HG02678 (cell line): ENCODE data around the gene ZNF611.
"Not testable (repeated sequence)": the region's sequence is repeated elsewhere in the genome, so short reads cannot be mapped to it uniquely, and the experiment has no call there.

ENCODE experiments used
- ATAC-seq: cut with Tn5 transposase; IDR thresholded peaks from one replicate; pipeline ENCODE4 v1.9.1; 2021; ENCODE audit warnings: mild to moderate bottlenecking, moderate library complexity; ENCODE audit not compliant: unreplicated experiment

The ZNF611 gene

DNA sequence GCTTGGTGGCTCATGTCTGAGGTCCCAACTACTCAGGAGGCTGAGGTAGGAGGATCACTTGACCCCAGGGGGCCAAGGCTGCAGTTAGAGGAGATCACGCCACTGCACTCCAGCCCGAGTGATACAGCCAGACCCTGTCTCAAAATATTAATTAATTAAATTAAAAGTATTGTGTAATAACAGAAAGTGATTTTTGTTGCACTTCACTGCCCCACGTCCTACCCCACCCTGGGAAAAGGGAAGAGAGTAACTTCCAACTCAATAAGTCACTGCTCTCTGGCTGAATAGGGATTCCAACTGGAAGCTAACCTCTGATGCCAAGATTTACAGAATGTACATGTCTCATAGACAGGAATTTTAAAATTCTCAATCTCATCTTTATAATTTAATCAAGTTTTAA is 47.2 kb downstream of the ZNF611 start:
- no peak for ATAC-seq

DNA sequence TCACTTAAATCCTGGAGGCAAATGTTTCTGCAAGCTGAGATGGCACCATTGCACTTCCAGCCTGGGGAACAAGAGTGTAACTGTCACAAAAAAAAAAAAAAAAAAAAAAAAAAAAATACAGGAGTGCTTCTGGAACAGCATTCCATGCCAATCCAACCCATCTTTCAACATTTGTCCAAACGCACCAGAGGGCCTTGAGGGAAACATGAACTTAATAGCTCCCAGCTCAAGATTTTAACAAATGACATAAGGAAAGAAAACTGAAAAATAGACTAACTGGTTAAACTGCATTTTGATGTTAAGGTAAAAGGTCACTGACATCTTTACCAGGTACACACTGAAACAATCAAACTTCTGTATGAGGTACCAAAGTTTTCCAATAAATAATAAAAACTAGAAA is 49.0 kb downstream of the ZNF611 start:
- ATAC-seq, result no peak

DNA sequence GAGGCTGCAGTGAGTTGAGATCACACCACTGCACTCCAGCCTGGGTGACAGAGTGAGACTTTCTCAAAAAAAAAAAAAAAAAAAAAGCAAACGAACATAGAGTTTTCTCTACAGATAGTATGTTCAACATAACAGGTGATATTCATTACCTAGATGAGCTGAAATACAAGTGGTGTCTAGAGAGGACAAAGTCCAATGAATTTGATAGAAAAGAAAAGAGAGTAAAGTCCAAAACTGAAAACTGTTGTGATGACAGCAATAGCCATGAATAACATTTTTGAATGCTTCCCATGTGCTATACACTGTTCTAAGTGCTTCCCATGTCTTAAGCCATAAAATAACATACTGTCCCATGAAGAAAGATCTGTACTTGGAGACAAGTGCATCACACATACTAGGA is 53.6 kb downstream of the ZNF611 start:
- ATAC-seq, result not testable (repeated sequence)

DNA sequence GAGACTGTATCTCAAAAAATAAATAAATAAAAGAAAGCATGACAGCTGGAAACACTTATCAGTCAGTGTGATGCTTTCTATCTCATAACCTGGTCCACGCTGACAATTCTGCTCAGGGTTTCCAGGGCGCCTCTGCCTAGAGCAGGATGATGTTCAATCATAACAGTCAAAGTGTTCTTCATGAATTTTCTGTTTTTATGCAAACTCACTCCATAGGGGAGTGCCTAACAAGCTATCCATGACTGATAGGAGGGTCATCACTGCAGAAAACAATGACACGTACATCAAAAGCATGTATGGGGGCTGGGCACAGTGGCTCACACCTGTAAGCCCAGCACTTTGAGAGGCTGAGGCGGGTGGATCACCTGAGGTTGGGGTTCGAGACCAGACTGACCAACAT is 55.2 kb downstream of the ZNF611 start:
- ATAC-seq, result no peak

DNA sequence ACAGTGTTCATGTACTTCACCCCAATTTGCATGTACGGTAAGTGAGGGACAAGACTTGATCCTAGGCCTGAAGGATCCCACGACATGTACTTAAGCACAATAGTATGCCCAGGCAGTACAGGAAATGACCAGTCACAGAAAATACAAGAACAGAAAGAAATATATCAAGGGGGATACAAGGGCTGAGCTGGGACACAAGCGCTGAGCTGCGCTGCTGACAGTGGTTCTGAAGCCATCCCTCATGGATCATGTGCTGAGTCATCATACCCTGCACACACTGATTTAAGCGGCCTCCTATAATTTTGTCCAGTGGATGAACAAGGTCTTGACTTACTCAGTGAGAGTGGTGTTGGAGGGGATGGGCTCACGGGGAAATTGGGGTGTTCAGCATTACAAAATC is 59.6 kb downstream of the ZNF611 start:
- not testable (repeated sequence) for ATAC-seq

DNA sequence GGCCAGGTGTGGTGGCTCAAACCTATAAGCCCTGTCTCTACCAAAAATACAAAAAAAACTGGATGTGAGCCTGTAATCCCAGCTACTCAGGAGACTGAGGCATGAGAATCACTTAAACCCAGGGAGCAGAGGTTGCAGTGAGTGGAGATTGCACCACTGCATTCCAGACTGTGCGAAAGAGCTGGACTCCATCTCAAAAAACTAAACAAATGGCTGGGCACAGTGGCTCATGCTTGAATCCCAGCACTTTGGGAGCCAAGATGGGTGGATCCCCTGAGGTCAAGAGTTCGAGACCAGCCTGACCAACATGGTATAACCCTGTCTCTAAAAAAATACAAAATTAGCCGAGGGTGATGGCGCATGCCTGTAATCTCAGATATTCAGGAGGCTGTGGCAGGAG is 61.8 kb downstream of the ZNF611 start:
- ATAC-seq, result no peak

DNA sequence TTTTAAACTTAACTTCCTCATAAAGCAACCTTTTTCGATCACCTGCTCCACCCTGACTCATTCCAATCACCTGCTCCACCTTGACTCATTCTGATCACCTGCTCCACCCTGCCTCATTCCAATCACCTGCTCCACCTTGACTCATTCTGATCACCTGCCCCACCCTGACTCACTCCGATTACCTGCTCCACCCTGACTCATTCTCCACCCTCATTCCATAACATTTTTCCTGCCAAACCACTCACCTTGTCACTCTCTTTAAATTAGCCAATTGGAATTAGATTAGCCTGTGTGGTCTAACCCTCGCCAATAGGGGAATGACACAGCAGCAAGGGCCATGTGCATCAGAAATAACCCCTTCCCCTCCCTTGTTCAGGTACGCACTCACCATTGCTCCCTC is 64.8 kb downstream of the ZNF611 start:
- no peak for ATAC-seq

DNA sequence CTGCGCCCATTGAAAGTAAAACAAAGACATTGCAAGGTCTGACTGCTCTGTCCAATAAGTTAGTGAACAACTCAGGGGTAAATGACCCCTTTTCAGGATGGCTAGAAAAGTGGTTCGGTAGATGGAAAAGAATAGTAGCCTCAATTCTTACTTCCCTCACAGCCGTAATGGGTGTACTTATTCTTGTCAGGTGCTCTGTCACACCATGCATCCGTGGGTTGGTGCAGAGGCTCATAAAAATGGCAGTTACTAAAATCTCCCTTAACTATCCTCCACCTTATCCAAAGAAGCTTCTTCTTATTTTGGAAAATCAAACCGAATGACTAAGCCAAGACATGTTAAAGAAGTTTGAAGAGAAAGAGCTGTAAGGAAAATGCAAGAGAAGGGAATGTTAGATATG is 65.3 kb downstream of the ZNF611 start:
- ATAC-seq, result no peak

DNA sequence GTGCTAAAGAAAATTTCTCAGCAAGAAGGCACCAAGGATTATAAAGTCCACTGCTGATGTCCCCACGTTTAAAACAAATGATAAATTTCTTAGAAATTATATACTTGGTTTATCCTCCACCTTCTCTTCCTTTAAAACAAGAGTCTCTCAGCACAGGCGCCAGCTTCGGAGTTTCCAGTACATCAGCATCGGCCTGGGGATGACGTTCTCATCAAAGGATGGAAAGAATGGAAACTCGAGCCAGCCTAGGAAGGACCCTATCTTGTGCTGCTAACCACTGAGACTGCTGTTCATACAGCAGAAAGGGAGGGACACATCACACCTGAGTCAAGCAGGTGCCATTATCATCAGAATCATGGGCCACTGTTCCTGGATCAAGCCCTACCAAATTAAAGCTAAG is 66.9 kb downstream of the ZNF611 start:
- ATAC-seq, result no peak

DNA sequence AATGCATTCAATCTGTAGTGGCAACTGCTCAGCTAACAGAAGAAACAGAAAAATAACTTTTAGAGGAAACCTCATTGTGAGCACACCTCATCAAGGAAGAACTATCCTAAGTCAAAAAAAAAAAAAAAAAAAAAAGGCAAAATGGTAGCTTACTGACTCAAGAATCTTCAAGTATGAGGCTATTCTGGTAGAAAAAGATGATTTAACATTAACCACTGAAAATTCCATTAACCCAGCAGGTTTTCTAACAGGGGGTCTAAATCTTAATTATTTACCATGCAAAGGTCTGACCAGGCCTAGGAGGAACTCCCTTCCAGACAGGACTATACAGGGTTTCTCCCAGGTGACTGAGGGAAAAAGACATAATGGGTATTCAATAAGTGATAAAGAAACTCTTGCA is 68.3 kb downstream of the ZNF611 start:
- no peak for ATAC-seq

DNA sequence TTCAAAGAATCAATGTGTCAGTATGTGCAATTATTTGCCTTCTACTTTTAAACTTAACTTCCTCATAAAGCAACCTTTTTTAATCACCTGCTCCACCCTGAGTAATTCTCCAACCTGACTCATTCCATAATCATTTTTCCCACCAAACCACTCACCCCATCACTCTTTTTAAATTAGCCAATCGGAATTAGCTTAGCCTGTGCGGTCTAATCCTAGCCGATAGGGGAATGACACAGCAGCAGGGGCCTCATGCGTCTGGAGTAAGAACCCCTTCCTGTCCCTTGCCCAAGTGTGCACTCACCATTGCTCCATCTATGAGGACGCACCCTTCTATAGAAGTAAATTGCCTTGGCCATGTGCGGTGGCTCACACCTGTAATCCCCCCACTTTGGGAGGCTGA is 69.3 kb downstream of the ZNF611 start:
- no peak for ATAC-seq

DNA sequence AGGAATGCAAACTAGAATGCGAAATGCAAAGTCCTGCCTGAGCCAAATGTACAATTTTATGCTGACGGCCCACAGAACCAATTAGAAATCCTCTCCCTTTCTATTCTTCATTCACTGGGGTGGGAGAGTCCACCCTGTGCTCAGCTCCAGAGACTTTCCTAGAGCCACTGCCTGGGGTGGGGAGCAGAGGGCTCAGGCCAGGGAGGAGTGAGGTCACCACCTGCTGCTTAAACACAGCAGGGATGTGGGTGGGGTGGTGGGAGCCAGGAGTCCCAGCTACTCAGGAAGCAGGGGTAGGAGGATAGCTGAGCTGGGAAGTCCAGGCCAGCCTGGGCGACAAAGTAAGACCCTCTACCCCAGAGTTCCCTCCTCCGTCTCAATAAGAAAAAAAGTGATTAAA is 69.8 kb downstream of the ZNF611 start:
- ATAC-seq, result no peak

DNA sequence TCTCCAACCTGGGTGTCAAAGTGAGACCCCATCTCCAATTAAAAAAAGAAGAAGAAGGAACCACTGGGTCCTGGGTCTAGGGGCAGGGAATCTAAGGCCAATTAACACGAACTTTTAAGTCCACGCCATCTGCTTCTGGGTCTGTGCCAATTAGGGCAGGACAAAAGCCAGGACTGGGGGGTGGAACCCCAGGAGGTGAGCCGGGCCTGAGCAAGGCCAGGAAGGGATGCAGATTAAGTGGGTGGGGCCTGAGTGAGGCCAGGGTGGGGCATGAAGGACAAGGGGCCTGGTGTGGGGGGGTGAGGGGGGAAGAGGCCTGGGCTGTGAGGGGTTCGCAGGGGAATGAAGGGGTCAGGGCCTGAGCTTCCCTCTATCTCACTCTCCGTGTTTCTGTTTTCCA is 70.4 kb downstream of the ZNF611 start:
- ATAC-seq, result no peak

DNA sequence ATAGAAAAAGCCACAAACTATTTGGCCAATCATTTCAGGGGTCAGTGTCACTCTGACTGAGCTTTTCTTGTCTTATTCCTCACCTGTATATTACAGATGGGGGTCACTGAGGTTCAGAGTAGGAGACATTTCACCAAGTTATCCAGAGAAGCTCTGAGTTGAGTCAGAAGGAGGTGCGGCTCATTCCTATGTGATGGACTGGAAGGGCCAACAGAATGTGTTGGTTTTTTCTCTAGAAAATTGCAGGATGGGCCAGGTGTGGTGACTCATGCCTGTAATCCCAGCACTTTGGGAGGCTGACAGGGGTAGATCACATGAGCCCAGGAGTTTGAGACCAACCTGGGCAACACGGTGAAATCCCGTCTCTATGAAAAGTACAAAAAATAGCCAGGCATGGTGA is 72.2 kb downstream of the ZNF611 start:
- no peak for ATAC-seq

DNA sequence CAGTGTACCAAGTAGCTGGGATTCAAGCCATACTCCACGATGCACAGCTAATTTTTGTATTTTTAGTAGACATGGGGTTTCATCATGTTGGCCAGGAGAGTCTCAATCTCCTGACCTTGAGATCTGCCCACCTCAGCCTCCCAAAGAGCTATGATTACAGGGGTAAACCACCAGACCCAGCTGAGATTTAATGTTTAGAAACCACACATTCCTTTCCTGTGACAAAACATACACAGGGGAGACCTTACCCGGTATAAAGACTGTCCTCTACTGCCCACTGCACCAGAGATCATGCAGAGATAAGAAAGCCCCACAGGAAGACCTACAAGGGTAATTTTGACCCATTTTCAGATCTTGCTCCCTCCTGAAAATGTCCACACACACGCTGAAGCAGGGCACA is 73.9 kb downstream of the ZNF611 start:
- no peak for ATAC-seq

DNA sequence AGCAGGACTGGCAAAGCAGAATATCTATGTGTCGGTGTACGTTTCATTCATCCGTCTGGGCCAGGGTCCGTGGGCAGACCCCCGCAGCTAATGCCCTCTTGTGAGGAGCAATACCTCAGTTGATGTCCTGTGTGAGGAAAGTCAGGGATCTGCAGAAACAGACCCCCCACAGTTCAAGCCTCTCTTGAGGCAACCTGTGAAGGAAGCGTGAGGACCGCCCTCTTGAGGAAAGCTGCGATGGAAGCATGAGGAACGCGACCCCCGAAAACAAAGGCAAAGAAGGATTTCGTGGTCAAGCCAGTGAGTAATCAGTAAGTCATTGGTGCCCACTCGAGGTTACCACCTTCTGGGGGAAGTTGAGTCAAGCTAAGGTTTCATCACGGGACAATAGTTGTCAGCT is 75.8 kb downstream of the ZNF611 start:
- ATAC-seq, result no peak

DNA sequence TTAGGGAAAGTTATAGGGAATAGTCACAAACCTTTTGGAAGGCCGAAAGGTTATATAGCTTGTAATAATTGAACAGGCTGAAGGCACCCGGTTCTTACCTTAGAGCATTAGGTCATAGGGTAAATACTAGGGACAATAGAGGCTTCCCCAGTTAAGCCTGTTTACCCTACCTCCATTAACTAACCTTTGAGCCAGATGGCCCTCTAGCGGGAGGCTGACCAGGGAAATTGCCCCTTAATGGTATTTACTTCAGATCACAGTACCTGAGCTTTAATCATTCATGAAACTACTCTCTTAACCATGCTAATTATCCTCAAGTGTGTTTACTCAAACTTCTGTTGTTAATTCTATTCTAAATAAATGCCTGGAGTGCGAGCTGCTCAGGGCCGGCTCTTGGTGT is 76.2 kb downstream of the ZNF611 start:
- ATAC-seq, result no peak

DNA sequence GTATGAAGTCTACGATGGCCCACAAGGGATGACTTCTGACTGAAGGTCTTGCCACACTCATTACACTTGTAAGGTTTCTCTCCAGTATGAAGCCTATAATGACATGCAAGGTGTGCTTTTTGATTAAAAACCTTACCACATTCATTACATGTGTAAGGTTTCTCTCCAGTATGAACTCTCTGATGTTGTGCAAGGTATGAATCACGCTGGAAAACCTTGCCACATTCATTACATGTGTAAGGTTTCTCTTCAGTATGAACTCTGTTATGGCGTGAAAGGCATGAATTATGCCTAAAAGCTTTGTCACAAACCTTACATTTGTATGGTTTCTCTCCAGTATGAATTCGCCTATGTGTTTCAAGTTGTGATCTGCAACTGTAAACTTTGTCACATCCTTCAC is 81.7 kb downstream of the ZNF611 start:
- no peak for ATAC-seq
